Esophagus muscularis mucosa (tissue), 3 donors: ENCODE results near the gene VPS18.

ENCODE experiments used
- CTCF ChIP-seq, 3 experiments: fragments of 200-600 bp in 2 of 3; fragments of 450-650 bp in 1 of 3; sonication (generic) in 2 of 3; IDR thresholded peaks; one replicate each; pipeline ENCODE4 v1.5.1; 2017 to 2019; ENCODE audit warnings: antibody characterized with exemption in 3 of 3, mild to moderate bottlenecking in 2 of 3, moderate library complexity in 1 of 3
- POLR2A ChIP-seq: fragments of 450-650 bp; IDR thresholded peaks from one replicate; pipeline ENCODE4 v1.6.1; 2017; ENCODE audit warnings: antibody characterized with exemption, moderate library complexity, mild to moderate bottlenecking, low read depth
- POLR2AphosphoS5 ChIP-seq, 2 donors: sonication (generic); formaldehyde crosslinking; IDR thresholded peaks; one replicate each; pipeline ENCODE4 v1.6.1; 2017; ENCODE audit warnings: antibody characterized with exemption in 2 of 2

GRCh38 chr15:40938536-40938870 is 44.3 kb downstream of the VPS18 start:
- TF ChIP-seq CTCF (IDR thresholded peaks at IDR 0.05) (no peak), POLR2AphosphoS5 (IDR thresholded peaks at IDR 0.05) (no peak), POLR2A (no peak)
